Renal pelvis (tissue), 4 donors: ENCODE measurements around the gene PIP4P1. TPM values are rescaled to one million over a fixed set of nuclear protein-coding genes. Genes with fewer than 3 reads are reported as not detected.
"Not testable (repeated sequence)": the region's sequence is repeated elsewhere in the genome, so short reads cannot be mapped to it uniquely, and the experiment has no call there.

Experiments
- DNase-seq: peaks from one replicate; pipeline ENCODE4 v3.0.0-alpha.2; 2013
- polyA plus RNA-seq, 3 donors: library from polyadenylated mRNA; unstranded; fragments of 120-200 nt; gene quantifications; one replicate each; pipeline ENCODE4 v1.2.1, GENCODE V29; 2013; ENCODE audit not compliant: insufficient read length in 3 of 3

Gene PIP4P1
- polyA plus RNA-seq, 3 donors, result 33.9 to 37.6 (median 35.3) TPM

GRCh38 chr14:20443650-20444049 lies 17.6 kb downstream of the PIP4P1 start:
- DNase-seq, result not testable (repeated sequence)

DNA sequence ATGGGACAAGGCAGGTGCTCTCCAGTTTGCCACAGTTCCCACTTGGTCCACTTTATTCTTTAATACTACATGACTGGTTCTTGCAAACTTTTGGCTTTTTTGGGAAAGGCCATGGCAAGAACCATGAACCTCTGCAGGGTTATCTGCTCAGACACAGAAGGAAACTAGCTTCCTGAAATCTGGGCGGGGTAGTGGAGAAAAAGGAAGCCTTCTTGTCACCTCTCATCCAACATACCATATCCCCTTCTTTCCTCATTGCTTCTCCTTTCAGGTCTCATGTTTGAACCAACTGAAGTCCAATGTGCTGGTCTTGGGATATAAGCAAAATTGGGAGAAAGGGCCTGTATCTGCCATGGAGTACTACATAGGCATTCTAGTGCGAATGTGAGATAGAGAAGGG lies 19.8 kb downstream of the PIP4P1 start:
- DNase-seq, result no peak

- no peak for DNase-seq
These were observed 20.4 kb downstream of the PIP4P1 start for GRCh38 chr14:20440882-20441281.

- no peak for DNase-seq
These were observed 20.8 kb downstream of the PIP4P1 start for GRCh38 chr14:20440465-20440864.

DNA sequence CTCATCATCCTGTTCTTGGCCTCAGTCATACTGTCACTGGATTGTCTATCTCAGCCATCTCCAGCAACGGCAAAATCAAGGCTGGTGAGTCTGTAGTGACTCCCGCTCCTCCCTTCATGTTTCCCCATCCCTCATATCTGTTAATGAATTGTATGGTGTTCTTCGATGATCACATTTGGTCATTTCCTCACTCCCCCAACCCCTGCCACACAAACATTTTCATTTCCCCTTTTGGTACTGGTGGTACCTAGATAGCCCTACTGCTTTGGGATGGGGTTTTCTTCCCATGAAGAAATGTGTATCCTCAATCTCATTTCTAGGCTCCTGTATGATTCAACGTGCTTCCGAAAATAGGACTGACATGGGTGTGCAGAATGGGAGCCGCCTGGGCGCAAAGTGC lies 22.6 kb downstream of the PIP4P1 start:
- no peak for DNase-seq

DNA sequence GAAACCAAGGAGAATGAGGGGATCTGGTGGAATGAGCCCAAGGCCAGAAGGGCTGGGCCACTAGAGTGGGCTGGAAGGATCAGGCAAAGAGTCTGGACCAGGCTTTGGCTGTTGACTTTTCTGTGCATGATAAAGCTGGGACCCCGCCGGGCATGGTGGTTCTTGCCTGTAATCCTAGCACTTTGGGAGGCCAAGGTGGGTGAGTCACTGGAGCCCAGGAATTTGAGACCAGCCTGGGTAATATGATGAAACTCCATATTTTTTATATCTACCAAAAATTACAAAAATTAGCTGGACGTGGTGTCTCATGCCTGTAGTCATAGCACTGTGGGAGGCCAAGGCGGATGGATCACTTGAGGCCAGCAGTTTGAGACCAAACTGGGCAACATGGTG lies 24.9 kb downstream of the PIP4P1 start:
- no peak for DNase-seq

- DNase-seq, result no peak
These were observed 25.5 kb downstream of the PIP4P1 start, which contains the start of gene KLHL33 for GRCh38 chr14:20435582-20436362. TSS of gene KLHL33 (minus strand) at chr14:20436166. CDS start at chr14:20435811, 355 bp downstream.

DNA sequence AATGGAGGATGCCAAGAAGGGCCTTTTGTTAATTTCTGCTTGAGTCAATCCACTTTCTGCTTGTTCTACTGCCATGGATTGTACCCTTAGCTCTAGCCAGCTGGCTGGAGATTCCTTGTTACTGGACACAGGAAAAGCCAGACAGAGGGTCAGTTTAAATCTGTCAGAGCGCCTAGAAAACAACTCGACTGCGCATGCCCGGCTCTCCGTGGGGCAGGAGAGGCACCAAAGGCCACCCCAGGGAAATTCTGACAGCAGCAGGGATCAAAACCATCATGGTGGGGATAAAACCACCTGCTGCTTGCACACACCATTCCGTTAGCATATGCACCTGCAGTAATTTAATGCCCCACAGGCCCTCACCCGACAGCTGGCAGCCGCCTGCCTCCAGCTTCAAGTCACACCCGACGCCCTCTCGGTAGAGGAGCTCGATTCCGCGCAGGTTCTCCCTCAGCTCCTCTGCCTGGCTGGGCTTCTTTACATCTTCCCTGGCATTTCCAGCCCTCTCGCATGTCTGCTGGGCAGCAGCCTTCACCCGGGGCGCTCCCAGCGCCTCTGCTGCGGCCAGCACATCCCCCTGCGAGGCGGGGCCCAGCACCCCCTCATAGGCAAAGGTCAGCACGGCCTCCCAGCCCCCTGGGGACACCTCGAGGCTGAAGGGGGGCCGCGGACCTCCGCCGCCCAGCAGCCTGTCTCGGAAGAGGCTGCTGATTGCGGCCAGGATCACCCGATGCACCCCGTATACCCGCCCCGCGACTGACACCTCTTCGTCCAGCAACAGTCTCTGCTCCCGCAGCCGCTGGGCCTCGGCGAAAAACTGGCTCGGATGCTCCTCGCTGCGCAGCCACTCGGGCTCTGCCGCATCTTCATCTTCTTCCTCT lies 26.3 kb downstream of the PIP4P1 start:
- DNase-seq, result no peak

DNA sequence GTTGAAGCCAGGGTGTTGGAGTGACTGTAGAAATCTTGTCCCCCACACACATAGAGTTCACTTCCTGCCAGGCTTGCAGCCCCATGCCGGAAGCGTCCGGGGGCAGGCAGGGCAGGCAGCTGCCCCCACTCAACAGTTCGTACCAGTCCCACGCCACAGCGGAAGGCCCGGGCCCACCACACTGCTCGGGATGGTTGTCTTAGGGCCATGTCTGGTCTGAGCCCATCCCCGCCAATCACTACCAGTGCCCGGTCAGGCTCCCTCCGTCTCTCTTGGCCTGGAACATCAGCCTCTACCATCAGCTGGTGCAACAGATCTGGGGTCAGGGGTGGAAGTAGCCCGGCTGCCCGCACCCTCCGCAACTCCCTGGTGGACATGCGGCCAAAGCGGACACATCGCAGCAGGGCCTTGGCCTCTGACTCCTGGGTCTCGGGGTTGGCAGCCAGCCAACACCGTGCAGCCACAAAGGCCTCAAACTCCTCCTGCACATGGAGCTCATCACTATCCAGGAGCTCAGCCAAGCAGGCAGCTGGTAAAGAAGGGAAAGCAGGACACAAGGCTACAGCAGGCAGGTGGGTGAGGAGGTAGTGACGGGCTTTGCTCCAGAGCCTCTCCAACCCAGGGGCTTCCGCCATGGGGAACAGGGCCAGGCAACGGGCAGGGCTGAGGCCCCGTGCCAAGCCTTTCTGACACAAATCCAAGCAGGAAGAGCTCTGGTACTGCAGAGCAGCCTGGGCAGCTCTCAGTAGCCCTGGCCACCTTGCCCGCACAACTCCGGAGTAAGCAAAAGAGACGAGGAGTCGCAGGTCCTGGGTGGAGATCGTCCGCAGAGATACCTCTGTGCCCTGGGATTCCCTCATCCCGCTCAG lies 31.2 kb downstream of the PIP4P1 start:
- DNase-seq, result no peak

GRCh38 chr14:20428802-20429201 lies 32.4 kb downstream of the PIP4P1 start:
- no peak for DNase-seq

DNA sequence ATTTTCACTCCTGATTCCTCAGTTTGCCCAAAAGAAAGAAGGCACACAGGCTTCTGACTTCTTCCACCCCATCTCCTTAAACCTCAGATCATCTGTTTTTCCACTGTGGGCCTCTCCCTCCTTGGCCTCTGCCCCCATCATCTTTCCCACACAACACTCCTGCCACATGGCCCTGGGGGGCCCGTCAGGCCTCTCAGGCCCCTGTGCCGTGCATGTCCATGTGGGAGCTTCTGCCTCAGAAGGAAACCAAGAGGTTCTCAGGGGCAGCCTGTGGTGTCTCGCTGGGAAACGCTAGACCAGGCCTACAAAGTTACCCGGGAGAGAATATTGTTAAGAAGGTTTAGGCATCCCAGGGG lies 33.2 kb downstream of the PIP4P1 start:
- no peak for DNase-seq

DNA sequence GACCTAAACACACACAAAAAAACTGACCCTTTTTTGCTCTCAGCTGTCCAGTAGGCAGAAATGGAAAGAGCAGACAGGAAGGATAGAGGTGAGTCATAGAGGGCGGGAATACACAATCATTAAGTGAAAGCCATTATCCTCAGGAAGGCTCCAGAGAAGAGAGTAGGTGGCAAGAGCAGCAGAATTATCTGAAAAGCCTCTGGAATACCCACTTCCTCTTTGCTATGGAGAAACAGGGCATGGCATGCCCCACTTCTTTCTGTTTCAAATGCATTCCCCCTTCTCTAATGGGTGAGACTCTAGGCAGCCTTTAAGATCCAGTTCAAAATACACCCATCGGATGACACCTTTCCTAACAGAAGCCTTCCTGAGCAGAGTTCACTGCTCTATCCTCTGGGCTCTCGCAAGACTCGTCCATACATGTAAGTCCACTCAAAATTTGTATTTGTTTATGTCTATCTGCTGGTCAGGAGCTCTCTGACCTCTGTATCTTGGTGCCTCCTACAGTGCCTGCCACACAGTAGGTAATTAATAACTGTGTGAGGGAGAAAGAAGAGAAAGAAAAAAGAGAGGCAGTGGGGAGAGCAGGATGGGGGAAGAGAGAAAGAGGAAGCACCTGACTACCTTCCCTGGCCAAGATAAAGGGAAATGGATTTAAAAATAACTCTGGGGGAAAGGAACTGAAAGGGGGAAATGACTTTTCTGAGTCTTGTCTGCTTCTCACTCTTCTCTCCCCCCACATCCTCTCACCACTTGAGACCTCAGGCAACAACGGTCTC lies 33.8 kb downstream of the PIP4P1 start:
- DNase-seq, result no peak

DNA sequence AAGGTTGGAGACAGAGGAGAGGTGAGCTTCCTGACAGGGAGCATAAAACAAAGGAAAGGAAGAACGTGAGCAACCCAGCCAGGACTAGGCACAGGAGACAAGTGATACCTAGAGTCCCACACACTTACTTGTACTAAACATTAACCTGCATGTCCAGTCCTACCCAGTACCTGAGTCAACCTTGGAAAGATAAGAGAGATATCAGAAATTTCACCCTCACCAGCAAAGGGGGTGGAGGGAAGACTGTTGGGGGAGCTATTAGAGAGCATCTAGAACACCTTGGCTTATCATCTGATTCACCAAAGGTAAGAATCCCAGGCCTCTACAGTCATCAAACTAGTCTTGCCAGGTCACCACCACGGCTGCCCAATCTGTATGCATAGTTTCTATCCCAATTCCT lies 36.4 kb downstream of the PIP4P1 start:
- DNase-seq, result no peak

DNA sequence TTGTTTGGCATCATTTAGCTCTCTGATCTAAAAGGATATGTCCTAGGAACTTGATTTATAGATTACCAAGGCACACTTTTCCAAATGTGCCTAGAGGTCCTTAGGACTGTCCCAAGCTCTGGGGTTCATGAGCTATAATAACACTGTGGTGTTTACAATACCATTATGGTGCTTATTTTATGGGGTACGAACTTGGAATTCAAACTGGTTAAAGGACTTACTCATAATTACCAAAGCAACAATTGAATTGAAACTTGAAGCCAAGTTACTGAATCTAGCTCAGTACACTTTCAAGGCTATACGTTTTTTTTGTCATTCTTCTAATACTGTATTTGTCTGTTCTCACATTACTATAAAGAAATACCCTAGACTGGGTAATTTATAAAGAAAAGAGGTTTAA lies 38.3 kb downstream of the PIP4P1 start:
- no peak for DNase-seq

- DNase-seq, result no peak
These were observed 40.0 kb downstream of the PIP4P1 start for GRCh38 chr14:20421267-20421666.

GRCh38 chr14:20419419-20419818 lies 41.8 kb downstream of the PIP4P1 start:
- no peak for DNase-seq

- no peak for DNase-seq
These were observed 42.7 kb downstream of the PIP4P1 start for GRCh38 chr14:20418501-20418909.

- DNase-seq, result no peak
These were observed 43.7 kb downstream of the PIP4P1 start for GRCh38 chr14:20417250-20418186.

DNA sequence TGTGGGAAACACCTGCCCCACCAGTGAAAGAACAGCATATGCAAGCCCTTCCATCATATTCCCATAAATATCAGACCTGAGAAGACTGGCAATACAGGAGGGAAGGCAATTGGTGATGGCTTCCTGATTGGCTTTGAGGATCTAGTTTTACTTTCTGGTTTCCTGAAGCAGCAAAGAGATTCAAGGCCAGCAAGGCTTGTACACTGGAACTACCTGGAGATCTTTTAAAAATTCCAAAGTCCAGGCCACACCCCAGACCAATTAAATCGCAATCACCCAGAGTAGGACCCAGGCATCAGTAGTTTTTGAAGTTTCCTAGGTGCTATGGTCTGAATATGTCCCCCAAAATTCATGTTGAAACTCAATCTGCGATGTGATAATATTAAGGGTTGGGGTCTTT lies 45.0 kb downstream of the PIP4P1 start:
- no peak for DNase-seq

DNA sequence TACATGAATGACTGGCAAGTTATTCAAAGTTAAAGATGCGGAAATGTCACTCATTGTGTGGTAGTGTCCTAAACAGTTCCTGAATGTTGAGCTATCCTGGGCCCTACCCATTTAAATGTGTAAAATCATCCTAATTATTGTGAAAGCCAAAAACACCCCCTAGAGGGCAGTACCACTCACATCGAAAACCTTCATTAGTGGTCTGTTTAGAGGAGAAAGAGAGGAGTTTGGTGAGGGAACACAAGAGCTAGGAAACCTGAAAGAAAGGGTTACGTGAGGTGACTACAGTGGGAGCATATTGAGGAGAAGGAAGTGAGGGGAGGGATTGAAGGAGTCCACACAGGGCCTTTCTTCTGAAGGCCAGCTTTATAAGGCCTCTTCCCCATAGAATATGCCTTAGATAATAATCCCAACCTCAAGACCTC lies 45.4 kb downstream of the PIP4P1 start:
- DNase-seq, result peak; percentile 52
